Left kidney (tissue), 2 donors: Measurements from ENCODE around the gene MYL6B. TPM values are rescaled to one million over a fixed set of nuclear protein-coding genes. Genes with fewer than 3 reads are reported as not detected.
A peak's percentile ranks its signal among the peaks of the same experiment; 100 is the strongest.
"Not testable (repeated sequence)": the region's sequence is repeated elsewhere in the genome, so short reads cannot be mapped to it uniquely, and the experiment has no call there.

Experiments used
- DNase-seq: peaks from one replicate; pipeline ENCODE4 v3.0.0-alpha.2; 2013
- polyA plus RNA-seq: library from polyadenylated mRNA; unstranded; fragments of 120-200 nt; gene quantifications from one replicate; pipeline ENCODE4 v1.2.1, GENCODE V29; 2013; ENCODE audit not compliant: insufficient read length

The MYL6B gene
- polyA plus RNA-seq, 1 donor, result 155 TPM

DNA sequence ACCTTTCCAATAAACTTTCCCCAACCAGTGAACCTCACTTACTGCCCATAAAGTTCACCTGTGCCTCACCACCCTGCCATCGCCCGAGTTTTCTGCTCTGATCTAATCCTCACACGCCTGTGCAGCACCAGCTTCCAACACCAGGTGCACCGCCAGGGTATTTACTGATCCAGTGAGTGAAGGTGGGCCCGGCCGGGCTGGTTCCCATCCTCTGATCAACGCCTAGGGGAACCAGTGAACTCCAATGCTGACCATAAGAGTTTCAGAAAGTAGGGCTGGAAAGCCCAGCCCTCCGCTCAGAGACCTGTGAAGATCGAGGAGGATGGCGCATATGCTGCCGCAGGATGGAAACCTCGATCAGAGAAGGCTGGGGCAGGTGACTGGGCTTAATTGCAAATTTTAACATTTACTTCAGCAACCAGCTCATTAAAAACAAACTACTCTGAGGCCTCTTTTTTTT, 685 bp upstream of the MYL6B start:
- DNase-seq, result peak; percentile 49

DNA sequence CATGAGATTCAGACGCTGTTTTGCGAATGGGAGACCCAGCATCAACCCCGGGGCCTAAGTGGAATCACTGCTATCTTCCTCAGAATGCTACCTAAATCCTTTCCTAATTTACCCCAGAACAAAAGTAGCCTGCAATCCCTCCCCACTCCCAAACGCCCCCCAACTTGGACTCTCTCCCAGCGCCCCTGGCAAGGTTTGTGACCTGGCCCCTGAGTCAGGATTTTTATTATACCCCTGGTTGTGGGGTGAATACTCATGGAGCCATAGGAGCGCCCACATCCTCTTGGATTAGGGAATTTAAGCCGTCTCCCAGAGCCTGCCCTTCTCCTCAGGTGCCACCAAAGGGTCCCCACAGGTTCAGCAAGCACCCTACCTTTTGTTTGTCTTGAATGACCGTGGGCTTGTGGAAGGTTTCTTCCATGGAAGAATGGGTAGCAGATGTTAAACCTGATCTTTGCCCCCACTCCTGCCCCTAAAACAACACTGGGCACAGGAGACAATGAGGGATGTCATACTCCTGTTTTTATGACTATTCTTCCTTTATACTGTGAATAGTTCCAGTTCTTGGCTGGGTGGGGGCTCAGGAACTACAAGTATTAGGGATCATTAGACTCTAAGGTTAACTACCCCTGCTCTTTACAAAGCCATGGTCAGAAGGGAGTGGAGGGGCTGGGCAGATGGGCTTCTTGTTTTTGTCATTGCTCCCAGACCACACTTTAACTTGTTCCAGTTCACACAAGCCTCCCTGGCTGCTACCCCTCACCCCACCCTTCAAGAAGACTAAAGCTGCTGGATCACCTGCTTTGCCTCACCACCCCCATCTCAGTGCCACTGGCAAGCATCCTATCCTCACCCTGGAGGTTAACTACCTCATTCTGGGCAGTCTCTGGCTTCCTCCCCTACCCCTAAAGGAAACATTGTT, 630 bp downstream of the MYL6B start:
- DNase-seq, result no peak

DNA sequence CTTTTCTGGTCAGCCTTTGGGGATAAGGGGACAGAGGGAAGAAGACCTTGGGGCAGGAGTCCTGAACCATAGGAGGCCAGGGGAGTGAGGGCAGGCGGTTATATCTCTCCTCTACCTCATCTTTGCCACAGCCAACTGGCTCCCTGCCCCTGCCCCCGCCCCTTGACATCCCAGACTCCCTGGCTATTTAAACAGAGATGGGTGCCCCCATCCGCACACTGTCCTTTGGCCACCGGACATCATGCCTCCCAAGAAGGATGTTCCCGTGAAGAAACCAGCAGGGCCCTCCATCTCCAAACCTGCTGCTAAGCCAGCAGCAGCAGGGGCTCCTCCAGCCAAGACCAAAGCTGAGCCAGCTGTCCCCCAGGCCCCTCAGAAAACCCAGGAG, 1.3 kb downstream of the MYL6B start:
- no peak for DNase-seq

DNA sequence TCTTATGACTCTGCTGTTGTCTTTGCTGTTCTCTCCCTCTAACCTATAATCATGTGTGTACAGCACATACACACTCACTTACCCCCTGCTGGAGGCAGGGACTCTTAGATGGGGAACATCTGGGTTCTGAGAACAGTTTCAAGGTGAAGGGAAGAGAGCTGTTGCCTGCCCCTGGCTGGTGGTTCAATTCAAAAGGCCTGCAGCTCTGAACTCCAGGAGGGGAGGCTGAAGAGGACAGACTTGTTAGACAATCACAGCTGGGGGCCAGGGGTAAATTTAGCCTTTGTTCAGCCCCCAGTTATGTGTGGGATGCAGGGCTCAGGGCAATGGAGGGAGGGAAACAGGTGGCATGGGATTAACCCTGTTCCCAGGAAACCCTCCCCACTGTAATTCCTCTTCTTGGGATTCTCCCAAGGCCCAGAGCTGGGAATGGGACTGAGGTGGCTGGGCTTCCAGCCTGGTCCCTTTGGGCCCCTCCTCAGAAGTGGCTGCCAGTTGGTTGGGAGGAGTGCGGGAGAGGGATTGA, 1.9 kb downstream of the MYL6B start:
- DNase-seq, result no peak

DNA sequence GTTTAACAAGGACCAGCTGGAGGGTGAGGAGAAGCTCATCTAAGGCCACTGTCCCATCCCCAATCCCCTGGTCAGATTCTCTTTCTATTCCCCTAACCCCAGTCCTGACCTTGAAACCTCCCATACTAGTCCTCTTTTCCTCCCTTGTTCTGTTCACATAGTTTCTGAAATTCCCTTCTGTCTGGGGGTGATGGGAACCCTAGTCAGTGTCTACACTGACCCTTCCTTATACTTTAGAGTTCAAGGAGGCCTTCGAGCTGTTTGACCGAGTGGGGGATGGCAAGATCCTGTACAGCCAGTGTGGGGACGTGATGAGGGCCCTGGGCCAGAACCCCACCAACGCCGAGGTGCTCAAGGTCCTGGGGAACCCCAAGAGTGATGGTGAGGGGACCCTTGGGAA, 2.4 kb downstream of the MYL6B start:
- DNase-seq, result no peak

DNA sequence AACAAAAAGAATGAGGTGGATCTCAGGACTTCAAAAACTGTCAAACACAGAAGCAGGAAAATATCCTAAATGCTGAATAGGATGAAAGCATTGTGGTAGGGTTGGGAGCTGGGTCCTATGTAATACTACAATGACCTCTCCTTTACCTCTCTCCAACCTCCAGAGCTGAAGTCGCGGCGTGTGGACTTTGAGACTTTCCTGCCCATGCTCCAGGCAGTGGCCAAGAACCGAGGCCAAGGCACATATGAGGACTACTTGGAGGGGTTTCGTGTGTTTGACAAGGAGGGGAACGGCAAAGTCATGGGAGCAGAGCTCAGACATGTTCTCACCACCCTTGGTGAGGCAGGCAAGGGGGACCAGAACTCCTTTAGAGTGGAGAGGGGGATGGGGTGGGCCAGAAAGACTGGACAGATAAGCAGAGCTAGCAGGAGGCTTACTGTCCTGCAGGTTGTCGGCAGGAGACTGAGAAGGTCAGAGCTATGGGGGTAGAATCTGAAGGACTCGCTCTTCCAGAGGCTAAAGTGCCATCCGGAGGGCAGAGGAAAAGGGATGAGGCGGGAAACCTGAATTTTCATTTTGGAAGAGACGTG, 3.0 kb downstream of the MYL6B start:
- no peak for DNase-seq

DNA sequence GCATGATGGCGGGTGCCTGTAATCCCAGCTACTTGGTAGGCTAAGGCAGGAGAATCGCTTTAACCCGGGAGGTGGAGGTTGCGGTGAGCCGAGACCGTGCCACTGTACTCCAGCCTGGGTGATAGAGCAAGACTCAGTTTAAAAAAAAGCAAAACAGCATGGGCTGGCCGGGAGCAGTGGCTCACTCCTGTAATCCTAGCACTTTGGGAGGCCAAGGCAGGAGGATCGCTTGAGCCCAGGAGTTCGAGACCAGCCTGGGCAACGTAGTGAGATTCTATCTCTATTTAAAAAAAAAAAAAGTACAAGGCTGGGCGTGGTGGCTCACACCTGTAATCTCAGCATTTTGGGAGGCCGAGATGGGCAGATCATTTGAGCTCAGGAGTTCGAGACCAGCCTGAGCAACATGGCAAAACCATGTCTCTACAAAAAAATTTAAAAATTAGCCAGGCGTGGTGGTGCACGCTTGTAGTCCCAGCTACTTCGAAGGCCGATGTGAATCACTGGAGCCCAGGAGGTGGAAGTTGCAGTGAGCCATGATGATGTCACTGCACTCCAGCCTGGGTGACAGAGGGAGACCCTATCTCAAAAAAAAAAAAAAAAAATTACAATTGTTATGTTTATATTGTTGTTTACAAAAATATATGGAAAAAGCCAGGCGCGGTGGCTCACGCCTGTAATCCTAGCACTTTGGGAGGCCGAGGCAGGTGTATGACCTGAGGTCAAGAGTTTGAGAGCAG, 4.2 kb downstream of the MYL6B start:
- DNase-seq, result not testable (repeated sequence)

DNA sequence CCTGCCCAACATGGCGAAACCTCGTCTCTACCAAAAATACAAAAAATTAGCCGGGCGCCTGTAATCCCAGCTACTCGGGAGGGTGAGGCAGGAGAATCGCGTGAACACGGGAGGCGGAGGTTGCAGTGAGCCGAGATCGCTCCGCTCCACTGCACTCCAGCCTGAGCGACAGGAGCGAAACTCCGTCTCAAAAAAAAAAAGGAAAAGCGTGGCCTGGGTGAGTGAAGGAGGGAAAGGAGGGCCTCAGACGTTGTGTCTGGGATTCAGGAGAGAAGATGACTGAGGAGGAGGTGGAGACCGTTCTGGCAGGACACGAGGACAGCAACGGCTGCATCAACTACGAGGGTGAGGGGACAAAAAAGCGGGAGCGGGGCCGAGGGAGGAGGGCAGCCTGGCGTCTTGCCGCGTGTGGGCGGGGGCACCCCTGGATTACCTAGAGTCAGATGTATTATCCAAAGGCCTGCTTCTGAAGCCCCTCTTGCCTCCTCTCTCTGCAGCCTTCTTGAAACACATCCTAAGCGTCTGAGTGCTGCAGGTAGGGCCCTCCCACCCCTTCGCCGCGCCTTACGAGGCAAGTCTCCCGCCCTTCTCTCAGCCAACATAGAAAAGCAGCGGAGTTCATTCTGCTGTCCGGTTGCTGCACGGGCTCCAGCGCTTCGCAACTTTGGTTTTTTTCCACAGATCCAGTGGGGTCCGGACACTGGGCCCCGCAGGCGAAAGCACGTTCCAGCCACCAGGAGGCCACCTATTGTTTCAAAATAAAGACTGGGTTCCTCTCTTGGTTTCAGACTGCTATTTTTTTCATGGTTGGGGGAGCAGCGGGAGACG, 5.0 kb downstream of the MYL6B start:
- DNase-seq, result peak; percentile 91

DNA sequence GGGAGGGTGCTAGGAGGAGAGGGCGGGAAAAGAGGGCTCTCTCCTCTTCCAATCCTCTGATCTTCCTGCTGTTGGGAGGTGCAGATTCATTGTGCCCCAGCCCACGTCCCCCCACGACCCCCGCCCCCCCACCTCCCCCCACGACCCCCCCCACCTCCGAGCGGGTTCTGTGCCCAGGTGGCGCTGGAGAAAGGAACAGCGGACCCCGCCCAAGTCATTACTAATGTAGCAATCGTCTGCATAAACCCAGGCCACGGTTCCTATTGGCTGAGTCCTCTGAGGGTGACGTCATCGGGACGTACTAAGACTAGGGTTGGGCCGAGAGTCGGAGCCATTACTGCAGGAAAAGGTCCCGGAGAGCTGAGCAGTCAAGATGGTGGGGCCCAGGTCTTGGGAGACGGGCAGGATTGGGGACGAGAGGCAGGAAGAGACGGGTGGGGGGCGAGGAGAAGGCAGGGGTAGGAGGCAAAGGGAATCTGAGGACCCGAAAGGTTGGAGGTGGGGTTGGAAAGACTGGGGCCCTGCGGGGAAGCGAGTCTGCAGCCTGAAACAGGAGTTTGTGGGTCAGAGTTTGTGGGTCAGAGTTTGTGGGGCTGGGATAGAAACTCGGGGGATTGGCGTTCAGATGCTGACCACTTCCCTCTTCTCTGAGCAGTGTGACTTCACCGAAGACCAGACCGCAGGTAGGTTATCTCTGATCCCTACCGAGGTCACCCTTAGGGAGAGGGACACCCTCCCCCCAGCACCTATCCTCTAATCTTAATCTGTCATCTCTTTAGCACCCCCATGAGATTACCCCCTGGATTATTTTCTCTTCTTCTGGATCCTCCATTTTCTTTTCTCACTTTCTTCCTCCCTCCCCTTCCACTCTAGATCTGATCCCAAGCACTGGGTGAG, 5.9 kb downstream of the MYL6B start, which contains the start of gene MYL6:
MYL6 (plus strand) TSS at position 331 of the 897 bp plus-strand sequence; CDS start at position 374, 43 bp downstream.
- peak; percentile 99 for DNase-seq

DNA sequence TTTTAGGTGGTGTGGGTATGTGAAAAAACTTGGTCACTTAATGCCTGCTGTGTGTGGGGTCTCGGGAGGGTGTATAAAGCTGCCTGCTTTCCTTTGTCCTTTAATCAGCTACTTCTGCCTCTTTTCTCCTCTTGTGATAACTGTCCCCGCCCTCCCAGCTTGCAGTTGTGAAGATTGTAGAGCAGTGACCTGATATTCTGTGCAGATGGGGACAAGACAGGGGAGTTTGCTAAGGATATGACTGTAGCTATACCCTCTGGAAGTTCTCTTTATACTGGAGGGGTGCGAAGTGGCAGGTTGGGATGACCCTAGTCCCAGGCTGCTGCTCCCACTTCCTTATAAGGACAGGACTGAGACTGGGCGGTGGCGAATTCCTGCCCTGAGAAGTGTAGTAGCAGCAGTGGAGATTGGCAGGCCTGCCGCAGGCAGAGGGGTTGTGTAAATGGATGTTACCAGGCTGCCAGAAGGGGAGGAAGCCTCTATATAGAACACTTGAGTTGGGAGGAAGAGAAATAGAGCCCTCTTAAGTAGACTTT, 6.6 kb downstream of the MYL6B start:
- DNase-seq, result peak; percentile 72

DNA sequence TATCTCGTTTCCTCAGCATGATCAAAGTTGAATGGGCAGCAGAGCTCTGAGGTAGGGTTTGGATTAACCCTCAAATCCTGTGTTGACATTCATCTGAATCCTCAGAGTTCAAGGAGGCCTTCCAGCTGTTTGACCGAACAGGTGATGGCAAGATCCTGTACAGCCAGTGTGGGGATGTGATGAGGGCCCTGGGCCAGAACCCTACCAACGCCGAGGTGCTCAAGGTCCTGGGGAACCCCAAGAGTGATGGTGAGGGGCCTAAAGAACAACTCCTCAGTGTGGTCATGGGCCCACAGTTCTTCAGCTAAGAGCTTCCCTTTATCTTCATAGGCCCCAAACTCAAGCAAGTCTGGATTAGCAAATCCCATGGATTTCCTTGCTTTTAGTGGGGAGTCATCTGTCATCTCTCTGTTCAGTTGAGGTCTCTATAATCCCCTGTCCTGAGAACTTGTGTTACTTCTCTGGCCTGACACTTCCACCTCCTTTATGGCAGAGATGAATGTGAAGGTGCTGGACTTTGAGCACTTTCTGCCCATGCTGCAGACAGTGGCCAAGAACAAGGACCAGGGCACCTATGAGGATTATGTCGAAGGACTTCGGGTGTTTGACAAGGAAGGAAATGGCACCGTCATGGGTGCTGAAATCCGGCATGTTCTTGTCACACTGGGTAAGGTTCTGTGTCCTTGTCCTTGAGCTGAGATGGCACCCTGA, 7.2 kb downstream of the MYL6B start:
- DNase-seq, result no peak

DNA sequence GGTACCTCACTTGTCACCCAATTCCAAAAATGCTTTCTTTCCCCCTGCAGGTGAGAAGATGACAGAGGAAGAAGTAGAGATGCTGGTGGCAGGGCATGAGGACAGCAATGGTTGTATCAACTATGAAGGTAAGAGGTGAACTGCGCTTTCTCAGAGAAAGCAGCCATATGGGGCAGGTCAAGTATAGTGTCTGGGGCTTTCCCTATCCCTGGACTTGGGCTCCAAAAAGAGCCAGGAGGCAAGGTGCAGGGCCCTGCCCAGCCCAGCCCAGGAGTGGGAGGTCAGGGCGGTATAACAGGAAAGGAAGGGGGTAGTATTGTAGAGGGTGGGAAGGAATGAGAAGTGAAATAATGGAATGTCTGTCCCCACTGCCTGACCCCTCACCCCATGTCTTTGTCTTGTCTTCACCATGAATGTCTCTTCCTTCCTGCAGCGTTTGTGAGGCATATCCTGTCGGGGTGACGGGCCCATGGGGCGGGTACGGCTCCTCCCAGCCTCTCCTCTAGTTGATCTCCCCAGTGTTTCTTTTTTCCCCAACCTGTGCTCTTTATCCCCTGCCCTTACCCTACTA, 7.9 kb downstream of the MYL6B start:
- no peak for DNase-seq

DNA sequence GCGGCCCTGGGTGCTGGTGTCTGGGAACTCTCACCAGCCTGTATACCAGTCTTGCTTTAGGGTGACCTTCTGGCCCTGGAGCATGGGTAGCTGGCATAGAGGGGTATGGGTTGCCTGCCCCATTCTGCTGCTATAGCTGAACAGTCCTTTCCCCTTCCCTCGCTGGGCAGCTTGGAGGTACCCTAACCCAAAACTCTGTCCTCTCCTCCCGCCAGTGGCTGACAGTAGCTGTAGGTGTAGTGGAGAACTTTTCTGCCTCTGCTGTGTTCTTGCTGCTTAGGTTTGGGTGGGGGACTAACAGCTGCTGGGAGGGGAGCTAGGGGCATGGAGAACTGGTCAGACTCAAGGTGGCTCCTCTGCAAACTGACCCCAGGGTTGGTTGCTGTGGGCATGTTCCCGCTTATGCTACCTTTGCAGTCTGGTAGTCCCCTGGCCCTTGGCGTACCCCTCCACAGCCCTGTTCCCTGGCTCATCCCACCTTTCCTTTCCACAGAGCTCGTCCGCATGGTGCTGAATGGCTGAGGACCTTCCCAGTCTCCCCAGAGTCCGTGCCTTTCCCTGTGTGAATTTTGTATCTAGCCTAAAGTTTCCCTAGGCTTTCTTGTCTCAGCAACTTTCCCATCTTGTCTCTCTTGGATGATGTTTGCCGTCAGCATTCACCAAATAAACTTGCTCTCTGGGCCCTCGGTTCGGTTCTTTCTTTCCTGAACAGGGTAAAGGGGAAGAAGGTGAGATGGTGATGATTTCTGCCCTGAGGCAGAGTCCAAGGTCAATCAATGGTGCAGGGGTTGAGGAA, 8.7 kb downstream of the MYL6B start:
- DNase-seq, result no peak

DNA sequence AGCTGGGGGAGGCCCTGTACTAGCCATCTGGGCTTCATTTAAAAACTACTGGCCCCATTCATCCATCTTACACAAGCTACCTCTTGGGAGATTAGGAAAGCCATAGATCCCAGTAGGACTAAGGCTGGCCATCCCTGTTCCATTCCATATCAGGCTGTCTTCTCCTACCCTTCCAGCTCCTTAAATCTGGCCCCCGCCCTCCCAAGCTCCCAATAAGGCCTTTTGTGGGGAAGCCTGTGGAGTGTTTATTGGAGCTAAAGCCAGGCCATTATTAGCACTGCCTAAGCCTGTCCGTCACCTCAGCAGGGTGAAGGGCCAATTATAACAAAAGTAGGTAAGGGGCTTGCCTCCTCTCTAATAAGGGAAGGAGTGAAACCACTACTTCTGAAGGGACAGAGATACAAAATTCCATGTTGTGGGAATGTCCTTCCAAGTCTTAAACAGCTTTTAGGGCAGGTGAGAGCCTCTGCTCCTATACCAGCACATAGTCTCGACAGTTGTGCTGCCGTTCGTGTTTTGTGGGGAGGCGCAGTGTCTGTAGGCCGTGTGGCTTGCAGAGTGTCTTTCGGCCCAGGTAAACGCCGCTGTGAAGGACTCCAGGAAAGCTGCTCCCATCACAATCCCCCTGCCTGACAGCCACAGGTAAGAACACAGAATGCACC, 9.4 kb downstream of the MYL6B start:
- DNase-seq, result no peak

DNA sequence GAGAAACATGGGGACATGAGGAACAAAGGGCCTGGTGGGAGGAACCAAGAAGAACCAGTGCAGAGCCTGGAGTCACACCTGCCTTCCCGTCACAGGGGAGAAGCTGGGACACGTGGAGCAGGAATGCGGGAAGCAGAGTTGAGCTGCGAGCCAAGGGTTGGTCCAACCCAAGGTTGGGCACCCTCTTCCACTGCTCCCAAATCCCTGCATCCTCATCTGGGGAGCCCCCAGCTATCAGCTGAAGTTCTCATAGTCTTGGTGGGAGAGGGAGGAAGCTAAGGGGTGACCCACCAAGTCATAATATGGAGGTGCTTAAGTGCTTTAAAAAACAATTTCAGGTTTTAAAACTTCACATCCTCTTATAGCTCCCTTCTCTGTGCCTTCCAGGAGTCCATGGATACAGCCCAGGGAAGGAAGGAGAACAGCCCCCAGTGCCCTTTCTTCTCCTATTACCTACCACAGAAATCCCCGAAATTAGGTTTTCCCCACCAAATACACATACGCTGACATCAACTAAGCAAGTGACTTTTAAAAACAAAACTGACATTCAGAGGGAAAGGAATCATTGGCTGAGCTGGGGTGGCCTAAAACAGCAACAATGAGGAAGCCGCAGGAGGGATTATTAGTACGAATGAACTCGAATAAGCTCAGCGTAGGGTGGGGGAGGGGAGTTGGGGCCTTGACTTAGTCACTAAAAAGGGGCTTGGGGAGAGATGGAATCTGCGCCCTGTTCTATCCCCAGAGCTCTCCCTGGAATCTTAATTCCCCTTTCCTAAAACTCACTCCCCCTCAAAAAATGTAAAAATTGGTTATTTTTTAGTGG, 10.3 kb downstream of the MYL6B start:
- DNase-seq, result no peak

DNA sequence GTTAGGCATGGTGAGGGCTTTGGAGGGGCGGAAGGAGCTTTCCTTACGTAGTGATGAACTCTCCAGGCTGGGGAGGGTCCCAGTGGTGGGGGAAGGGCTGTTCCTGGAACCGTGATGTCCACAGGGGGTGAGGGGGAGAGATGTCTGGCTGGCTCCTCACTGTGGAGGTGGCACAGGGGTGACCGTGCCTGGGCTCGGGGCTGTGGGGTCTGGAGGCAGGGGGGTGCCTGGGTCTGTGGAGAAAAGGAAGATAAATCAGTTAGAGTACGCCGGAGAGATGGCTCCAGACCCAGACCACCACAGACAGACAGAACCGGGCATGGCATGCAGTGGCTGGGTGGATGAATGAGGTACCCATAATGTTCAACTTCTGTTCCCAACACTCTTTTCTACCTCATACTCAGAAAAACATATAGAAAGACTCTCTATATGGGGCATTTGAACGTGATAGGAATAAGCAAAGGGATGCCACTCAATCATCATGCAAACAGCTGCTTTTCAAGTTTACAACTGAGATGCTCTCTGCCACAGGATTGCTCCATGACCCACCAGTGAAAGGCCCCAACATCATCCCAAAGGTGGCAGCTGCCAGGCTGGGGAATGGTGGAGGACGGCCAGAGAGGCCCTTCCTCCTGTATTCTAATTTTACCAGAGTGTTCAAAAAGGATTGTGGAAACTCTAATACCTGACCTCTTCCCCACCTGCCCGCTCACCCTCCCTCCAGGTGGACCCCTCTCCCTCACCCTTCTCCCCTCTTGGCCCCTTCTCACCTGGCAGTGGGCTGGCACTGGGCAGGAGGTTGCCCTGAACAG, 11.4 kb downstream of the MYL6B start:
- DNase-seq, result no peak
